GM19397 (cell line): ENCODE data around the gene TBC1D22A.
A peak's percentile ranks its signal among the peaks of the same experiment; 100 is the strongest.
"Not testable (repeated sequence)": the region's sequence is repeated elsewhere in the genome, so short reads cannot be mapped to it uniquely, and the experiment has no call there.

Experiments used
- ATAC-seq: cut with Tn5 transposase; IDR thresholded peaks from one replicate; pipeline ENCODE4 v1.9.1; 2021; ENCODE audit warnings: mild to moderate bottlenecking, moderate library complexity; ENCODE audit not compliant: unreplicated experiment

Gene TBC1D22A

DNA sequence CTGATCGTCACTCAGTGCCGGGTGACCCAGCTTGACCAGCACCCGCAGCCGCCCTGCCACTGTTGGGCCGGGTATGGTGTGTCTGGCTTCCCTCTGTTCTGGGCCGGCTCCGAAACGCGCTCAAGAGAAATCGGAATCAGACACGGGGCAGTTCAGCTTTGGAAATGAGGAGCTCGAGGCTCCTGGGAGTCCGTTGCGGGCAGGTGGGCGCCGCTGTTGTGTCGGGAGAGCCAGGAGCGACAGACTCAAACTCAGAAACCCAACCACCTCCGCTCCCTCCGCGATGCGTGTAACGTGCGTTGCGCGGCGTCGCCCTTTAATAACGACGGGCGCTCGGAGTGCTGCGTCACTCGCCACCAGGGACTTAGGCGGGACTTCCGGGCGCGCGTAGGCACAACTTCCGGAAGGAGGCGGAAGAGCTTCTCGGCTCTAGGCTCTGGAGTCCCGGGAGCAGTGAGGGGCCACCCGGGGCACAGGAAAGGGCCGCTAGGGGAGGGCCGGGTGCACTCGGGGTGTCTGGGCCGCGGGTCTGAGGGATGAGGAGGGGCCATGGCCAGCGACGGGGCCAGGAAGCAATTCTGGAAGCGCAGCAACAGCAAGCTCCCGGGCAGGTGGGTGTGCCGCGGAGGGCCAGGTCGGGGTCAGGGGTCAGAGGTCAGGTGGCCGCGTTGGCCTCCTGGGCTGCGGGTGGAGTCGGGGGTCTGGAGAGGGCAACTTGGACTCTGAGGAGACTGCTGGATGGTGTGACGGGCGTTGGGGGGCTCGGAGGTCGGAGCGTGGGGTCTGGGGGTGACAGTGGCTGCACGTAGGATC lies at the start of gene TBC1D22A:
Gene TBC1D22A (plus strand): TSS at position 413 of the 813 bp plus-strand sequence. CDS start 137 bp downstream, at position 550.
- peak; percentile 80 for ATAC-seq

- no peak for ATAC-seq
These were observed 47.9 kb upstream of the TBC1D22A start for GRCh38 chr22:46714550-46714949.

DNA sequence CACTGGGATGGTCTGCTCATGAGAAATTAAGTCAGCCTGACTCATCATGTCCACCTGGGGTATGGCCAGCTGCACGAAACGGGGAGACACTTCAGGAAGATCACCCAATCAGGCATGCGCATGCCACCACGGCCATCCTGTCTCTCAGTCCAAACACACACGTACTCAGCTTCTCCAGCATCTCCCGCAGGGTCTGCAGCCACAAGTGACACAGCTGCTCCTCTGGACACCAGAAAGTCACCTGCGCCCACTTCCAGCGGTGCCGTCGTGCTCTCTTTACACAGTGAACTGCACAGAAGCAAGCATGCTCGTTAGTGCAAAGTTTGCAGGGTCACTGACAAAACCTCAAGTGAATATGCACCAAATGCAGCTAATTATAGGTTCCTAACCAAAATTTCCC lies 42.5 kb upstream of the TBC1D22A start:
- no peak for ATAC-seq

DNA sequence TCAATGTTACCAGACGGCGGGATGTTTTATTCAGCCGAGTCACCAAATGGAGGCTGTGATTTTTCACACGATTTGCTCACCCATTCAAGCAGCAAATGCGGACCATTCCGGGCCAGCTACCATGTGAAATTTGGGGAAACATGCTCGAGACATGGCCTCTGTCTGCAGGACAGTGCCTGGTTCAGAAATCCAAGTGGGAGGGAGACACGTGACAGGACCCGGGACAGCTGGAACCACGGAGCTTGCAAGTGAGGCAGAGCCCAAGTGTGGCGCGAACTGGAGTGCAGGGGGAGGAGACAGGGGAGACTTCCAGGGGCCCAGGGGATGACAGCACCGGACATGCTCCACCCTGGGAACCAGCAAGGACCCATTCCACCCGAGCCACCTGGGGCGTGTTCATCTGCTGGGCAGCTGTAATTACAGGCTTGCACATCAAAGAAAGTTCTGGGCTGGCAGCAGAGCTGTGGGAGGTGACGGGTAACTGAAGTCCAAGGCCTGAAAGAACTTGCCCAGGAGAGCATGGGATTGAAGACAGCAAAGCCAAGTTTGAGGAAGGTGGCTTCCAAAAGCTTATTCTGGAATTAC lies 40.9 kb upstream of the TBC1D22A start:
- no peak for ATAC-seq

DNA sequence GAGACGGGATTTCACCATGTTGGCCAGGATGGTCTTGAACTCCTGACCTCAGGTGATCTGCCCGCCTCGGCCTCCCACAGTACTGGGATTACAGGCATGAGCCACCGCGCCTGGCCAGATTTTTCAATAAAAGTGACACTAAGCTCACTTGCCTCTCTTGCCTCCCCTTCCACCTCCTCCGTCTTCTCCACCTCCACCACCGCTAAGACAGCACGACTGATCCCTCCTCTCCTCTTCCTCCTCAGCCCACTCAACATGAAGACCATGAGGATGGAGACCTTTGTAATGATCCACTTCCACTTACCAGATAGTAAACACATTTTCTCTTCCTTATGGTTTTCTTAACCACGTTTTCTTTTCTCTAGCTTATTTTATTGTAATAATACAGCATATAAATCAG lies 38.6 kb upstream of the TBC1D22A start:
- no peak for ATAC-seq

DNA sequence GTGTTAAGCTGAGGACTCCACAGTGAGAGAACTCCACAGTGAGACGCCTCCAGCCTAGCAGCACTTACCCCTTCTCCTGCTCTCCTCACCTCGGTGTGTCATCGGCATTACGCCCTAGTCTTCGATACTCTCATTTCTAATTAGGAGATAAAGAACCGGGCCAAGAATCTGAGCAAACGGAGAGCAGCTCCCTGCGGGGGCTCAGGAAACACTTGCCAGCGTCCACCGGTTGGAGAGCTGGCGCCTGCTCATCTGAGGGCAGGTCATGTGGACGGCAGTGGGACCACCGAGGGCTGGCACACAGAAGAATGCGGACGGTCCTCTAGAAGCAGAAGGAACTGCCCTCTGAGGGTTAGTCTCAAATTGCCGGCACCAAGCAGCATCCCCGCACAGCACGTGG lies 37.4 kb upstream of the TBC1D22A start:
- no peak for ATAC-seq

DNA sequence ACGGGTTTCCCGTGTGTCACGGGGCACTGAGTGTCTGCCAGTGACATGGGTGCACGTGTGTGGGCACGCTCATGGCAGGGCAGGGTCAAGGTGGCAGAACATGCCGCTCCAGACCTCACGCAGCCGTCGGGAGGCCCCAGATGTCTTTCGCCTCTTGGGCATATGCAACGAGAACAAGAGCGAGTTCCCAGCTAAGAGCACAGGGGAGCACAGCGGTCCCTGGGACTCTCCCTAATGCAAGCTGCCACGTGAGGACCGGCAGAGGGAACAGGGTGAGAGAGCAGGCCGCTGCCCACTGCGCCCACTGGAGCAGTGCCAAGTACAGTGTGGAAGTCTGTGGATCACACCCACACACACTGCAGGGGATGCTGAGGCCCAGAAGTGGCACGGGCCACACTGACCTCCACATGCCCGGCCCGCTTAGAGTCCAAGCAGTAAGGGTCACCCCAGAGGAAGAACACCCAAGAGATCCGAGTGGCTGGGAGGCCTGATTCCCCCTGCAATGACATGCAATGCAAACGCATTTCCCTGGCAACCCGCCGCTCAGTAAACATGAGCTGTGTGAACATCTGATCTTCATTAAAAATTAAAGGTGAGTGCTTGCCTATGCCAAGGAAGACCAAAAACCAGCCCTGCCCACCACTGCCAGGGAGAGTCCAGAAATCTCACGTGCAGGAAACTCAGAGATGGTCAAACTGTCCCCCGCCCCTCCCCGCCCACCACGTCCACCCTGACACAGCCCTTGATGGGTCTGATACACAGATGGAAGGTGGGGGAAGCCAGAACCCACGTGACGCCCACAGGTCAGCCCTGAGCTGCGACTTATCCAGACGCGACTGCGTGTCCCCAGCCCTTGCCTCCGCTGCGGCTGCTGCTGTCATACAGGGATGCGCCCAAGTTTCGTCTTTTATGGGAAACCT lies 36.1 kb upstream of the TBC1D22A start:
- no peak for ATAC-seq

DNA sequence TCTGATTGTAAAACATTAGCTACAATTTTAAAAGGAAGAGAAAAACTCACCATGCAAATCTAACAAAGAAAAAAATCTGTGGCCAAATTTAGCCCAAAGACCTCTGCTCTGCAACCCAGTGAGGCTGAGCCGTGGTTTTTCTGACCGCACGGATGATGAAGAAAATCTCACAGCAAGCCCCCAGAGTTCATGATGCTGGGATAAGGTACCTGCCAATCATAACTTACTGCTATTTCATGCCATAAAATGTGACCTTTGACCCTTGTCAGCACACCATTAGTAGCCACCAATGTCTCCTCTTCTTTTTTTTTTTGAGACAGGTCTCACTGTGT lies 35.5 kb upstream of the TBC1D22A start:
- ATAC-seq: no peak

GRCh38 chr22:46727813-46728364 lies 34.6 kb upstream of the TBC1D22A start:
- no peak for ATAC-seq

DNA sequence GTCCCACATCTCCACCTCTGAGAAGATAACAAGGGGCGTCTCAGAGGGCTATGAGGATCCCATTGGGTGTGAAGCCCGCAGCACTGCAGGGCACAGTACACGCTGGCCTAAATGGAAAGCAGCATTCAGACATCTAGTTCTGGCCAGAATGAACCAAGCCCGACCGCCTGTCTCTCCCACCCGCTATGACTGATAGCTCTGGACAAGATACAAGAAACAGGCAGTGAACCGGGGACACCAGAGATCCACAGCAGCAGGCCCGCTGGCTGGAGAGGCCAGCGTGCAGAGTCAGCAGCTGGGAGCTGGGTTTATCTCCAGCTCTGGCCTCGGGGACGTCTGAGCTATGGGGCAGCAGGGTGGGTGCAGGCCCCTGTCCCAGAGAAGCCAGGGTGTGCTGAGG lies 34.0 kb upstream of the TBC1D22A start:
- no peak for ATAC-seq

DNA sequence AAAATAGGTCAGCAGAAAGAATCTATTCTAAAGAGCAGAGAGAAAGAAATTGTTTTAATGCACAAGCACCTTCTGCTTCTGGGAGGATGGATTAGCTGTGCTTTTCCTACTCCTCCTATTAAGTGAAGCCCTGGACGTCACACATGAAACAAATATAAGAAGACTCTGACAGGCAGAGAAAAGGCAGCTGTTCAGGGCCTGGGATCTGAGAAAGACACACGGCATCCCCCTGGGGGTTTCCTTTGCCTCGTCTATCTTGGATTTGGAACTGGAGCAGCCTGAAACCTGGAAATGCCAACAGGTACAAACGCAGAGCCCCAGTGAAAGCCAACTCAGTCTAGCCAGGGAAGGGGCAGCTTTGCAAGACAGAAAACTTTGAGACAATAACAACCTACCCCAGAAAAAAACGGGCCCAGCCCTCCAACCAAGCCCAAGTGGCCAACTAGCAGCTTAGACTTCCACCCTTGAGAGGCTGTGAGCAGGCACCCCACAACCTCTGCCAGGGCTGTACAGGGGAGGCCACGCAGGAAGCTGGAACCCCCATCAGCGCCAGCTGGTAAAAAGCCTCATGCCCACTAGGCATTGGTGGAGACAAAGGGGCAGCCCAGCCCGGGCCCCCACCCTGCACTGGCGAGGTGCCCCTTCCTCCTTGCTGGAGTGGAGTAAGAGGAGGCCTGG lies 31.7 kb upstream of the TBC1D22A start:
- ATAC-seq: no peak

GRCh38 chr22:46731246-46732040 lies 31.0 kb upstream of the TBC1D22A start:
- no peak for ATAC-seq

DNA sequence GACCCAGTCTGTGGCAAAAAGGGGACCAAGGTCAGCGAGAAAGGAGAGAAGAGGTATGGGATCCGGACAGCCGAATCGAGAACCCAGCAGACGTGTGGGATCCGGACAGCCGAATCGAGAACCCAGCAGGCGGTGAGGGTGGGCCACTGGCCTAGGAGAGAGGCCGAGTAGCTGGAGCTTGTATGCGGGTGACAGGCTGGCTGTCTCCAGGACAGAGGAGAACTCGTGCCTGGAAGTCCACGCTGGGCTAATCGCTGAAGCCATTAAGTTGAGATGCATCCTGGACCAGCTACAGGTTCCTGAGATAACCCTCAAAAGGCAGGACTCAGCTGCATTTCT lies 30.4 kb upstream of the TBC1D22A start:
- ATAC-seq: no peak

DNA sequence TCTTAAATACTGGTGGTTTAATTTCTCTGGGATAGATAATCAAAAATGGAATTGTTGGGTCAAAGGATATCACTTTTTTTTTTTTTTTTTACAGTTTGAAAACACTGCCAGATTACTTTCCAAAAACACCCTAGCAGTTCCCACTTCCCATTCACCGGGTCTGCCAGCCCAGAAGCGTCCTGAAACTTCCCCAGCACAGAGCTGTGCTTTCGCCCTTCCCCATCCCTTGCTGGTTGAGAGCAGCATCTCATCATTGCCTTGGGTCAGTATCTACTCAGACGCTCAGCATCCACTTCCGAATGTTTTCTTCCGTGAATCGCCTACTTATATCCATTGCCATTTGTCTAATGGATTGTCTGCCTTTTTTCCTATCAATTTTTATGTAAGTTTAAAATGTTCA lies 29.9 kb upstream of the TBC1D22A start:
- no peak for ATAC-seq

GRCh38 chr22:46734213-46734722 lies 28.2 kb upstream of the TBC1D22A start:
- ATAC-seq: not testable (repeated sequence)

DNA sequence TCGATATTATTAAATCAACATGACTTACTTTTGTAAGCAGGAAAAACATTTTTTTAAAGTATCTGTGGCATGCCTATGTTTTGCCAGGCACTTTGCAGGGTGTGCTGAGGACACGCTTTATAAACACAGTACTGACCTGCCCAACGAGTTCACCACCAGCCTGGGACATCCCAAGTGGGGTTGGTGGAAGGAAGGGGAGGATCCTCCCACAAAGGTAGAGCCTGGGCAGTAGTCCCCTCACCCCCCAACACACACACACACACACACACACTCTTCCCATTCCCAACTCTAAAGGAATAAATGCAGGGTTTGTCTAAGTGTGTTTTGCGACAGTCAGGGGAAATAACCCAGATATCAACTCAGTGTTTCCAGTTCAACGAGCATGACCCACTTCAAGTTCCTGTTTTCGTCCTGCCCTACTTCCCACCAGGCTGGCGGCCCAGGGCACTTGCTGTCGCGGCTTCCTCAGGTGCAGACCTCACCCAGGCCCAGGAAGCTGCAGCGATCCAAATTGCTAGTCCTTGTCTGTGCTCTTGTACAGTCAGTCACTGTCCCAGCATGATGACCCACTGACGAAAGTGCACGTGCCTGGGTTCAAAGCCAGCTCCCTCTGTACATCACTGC lies 27.5 kb upstream of the TBC1D22A start:
- ATAC-seq: no peak

GRCh38 chr22:46735747-46736608 lies 26.5 kb upstream of the TBC1D22A start:
- ATAC-seq: no peak

- no peak for ATAC-seq
These were observed 25.7 kb upstream of the TBC1D22A start for GRCh38 chr22:46736705-46737104.
